GM18526 (cell line): Measurements from ENCODE around the gene MED29.

ENCODE experiments used
- POLR2A ChIP-seq: IDR thresholded peaks from 3 replicates; pipeline ENCODE4 v1.6.1; 2011; ENCODE audit not compliant: insufficient read length; ENCODE audit errors: extremely low read depth

The MED29 gene

GRCh38 chr19:39411081-39411831 is 20.1 kb downstream of the MED29 start:
- TF ChIP-seq POLR2A: peak; percentile 31

GRCh38 chr19:39411832-39412099 is 20.6 kb downstream of the MED29 start:
- no peak for TF ChIP-seq POLR2A

DNA sequence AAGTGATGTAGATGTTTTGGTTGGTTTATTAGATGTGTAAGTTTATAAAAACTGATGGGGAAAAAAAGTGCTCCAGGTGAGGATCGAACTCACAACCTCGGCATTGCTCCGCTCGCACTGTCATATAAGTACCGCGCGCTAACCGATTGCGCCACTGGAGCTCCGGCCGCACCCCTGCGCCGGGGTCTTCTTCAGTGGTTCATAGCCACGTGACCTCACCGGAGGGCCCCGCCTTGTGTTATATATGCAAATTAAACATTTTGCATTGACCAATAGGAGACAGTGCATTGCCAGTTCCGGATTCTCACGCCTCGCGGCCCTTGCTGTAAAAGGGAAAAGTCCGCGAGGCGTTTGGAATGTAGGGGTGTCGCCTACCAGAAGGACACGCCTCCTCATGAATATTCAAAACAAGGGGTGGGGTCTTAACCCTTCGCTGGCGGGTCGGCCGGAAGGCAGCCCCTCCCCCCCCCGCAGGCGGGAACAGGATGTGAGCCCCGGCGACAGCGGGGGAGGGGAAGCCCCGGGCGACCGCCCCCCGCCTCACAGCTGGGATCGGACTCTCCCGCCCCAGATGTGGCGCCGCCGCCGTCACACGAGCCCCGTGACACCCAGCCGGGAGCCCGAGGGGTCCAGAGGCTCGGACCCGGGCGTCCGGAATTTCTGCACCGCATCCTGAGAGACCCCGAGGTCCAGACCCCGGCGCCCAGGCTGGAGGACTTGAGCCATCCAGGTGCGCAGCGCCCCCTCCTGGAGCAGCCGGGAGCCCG is 21.1 kb downstream of the MED29 start, which contains the start of gene PLEKHG2:
Gene PLEKHG2, plus strand, starts transcription at position 570 of the 767 bp plus-strand sequence. CDS start 1,418 bp downstream, outside the sequence.
- TF ChIP-seq POLR2A: peak; percentile 90

DNA sequence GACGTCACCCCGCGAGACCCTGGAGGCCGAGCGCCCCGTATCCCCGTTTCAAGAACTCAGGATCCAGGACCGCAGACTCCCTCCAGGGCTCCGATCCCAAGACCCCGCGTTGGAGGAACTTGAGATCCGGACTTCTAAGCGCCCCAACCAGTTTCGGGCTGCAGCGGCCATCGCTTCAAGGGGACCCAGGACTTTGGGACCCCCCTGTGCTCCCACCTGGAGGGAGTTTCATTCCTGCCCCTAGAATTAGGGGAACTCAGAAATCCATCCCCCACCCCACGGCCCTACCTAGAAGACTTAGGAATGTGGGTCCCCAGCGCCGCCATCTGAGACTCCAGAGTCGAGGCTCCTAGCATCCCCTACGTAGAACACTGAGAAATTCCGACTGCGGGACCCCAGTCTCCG is 21.7 kb downstream of the MED29 start:
- no peak for TF ChIP-seq POLR2A

DNA sequence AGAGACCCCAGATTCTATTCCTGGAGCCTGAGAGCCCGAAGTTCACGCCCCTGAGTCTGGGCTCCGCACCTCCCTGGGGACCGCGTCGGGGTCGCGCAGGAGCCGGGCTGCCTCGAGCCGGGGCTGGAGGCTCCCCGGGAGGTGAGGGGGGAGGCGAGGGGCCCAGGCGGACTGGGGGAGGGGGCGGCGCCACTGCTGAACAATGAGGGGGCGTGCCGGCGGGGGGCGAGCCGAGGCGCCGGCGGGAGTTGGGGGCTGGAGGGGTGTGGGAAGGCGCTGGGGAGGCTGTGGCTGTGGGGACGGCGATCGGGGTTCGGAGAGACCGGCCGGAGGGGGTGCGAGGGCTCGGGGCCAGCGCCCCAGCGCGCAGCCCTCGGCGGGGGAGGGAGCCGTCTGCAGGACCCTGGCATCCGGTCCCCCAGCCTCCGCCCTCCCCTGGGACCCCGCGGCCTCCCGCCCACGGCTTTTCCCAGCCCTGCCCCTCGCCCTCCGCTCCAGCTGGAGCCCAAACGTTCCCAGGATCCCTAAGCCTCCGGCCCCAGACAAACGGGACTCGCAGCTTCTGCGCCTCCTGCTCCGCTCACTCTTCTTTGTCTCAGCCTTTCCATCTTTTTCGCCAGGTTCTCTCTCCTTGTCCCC is 22.2 kb downstream of the MED29 start:
- peak; percentile 13 for TF ChIP-seq POLR2A

- no peak for TF ChIP-seq POLR2A
These were observed 22.9 kb downstream of the MED29 start for GRCh38 chr19:39413911-39414608.

- no peak for TF ChIP-seq POLR2A
These were observed 24.2 kb downstream of the MED29 start for GRCh38 chr19:39415111-39416046.

GRCh38 chr19:39416152-39417120 is 25.3 kb downstream of the MED29 start:
- TF ChIP-seq POLR2A: no peak

DNA sequence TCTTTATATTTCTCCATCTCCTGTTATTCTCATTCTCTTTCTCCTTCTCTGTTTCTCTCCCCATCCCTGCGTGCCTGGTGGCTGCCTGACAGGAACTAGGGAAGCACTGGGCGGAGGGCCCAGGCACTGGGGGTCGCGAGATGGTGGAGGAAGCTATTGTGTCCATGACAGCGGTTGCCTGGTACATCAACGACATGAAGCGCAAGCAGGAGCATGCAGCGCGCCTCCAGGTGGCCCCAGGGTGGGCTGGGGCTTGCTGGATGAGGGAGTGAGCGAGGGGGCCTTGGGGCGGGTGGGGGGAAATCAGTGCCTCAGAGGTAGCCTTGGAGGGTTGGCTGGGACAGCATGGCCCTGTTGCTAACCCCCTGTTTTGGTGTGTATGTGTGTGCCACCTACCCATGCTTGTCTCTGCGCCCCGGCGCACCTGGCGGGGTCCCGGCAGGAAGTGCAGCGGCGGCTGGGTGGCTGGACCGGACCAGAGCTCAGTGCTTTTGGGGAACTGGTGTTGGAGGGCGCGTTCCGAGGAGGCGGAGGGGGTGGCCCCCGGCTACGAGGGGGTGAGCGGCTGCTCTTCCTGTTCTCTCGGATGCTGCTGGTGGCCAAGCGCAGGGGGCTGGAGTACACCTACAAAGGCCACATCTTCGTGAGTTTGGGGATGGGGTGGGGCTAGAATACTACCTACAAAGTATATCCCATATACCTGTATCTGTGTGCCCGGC is 26.4 kb downstream of the MED29 start:
- no peak for TF ChIP-seq POLR2A

GRCh38 chr19:39419003-39419402 is 27.8 kb downstream of the MED29 start:
- no peak for TF ChIP-seq POLR2A

- TF ChIP-seq POLR2A: no peak
These were observed 29.6 kb downstream of the MED29 start for GRCh38 chr19:39420769-39421168.

- no peak for TF ChIP-seq POLR2A
These were observed 30.8 kb downstream of the MED29 start for GRCh38 chr19:39422020-39422419.

DNA sequence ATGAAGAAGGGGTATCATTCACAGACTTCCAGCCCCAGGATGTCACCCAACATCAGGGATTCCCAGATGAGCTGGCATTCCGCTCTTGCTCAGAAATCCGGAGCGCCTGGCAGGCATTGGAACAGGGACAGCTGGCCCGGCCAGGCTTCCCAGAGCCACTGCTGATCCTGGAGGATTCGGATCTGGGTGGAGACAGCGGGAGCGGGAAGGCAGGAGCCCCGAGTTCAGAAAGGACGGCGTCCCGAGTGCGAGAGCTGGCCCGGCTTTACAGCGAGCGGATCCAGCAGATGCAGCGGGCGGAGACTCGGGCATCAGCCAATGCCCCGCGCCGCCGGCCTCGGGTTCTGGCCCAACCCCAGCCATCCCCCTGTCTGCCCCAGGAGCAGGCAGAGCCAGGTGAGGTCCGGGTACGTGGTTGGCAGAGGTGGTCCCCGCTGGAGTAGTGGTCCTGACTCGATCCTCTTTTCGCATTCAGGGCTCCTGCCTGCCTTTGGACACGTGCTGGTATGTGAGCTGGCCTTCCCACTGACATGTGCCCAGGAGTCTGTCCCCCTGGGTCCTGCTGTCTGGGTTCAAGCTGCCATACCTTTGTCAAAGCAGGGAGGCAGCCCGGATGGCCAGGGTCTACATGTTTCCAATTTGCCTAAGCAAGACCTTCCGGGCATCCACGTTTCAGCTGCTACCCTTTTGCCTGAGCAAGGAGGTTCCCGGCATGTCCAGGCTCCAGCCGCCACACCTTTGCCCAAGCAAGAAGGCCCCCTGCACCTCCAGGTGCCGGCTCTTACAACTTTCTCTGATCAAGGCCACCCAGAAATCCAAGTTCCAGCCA is 32.3 kb downstream of the MED29 start:
- no peak for TF ChIP-seq POLR2A
